Measurements from ENCODE around the gene SDCCAG8.

Gene SDCCAG8

GRCh38 chr1:243249214-243249613 lies 6.6 kb upstream of the SDCCAG8 start (continued):
- no peak for TF ChIP-seq TSHZ1 (tag by site-specific recombination; IDR thresholded peaks at IDR 0.05; ENCODE audit: borderline replicate concordance)
- no peak for TF ChIP-seq ZNF670 (tag by site-specific recombination; IDR thresholded peaks at IDR 0.05; ENCODE audit: low read depth)
- no peak for TF ChIP-seq ZNF10 (tag by site-specific recombination; IDR thresholded peaks at IDR 0.05)
- peak; percentile 76 for TF ChIP-seq ZXDB (tag by site-specific recombination; IDR thresholded peaks at IDR 0.05)
- TF ChIP-seq ZNF266 (tag by site-specific recombination; IDR thresholded peaks at IDR 0.05; ENCODE audit: low read depth) = 0 out of 2 replicates have a peak, but pooled peaks have one; percentile 43
- TF ChIP-seq GFI1B (tag by site-specific recombination; IDR thresholded peaks at IDR 0.05) = 0 out of 2 replicates have a peak, but pooled peaks have one; percentile 11
- peak; percentile 67 for TF ChIP-seq ZBTB8A (tag by site-specific recombination; IDR thresholded peaks at IDR 0.05)
- no peak for TF ChIP-seq EGR2 (tag by site-specific recombination; IDR thresholded peaks at IDR 0.05; ENCODE audit: low read depth)
- TF ChIP-seq ZNF596 (tag by site-specific recombination; IDR thresholded peaks at IDR 0.05) = no peak
- TF ChIP-seq ATF2 (tag by site-specific recombination; IDR thresholded peaks at IDR 0.05; ENCODE audit: low read depth) = no peak
- TF ChIP-seq ZBTB1 (tag by site-specific recombination; IDR thresholded peaks at IDR 0.05) = 0 out of 2 replicates have a peak, but pooled peaks have one; percentile 21
- TF ChIP-seq ZNF324 (tag by site-specific recombination; IDR thresholded peaks at IDR 0.05) = no peak
- TF ChIP-seq ZFP69B (tag by site-specific recombination; IDR thresholded peaks at IDR 0.05) = no peak
- TF ChIP-seq ZSCAN5A (tag by site-specific recombination; IDR thresholded peaks at IDR 0.05) = no peak
- no peak for TF ChIP-seq ZBTB26 (tag by site-specific recombination; optimal IDR thresholded peaks at IDR 0.05)
- no peak for TF ChIP-seq ZSCAN18 (tag by site-specific recombination; IDR thresholded peaks at IDR 0.05)
- 0 out of 2 replicates have a peak, but pooled peaks have one; percentile 12 for TF ChIP-seq ZNF138 (tag by site-specific recombination; IDR thresholded peaks at IDR 0.05; ENCODE audit: borderline replicate concordance)
- peak; percentile 76 for TF ChIP-seq ZNF623 (tag by site-specific recombination; IDR thresholded peaks at IDR 0.05)
- no peak for TF ChIP-seq MYNN (tag by site-specific recombination; IDR thresholded peaks at IDR 0.05; ENCODE audit: borderline replicate concordance)
- TF ChIP-seq BCL11A (tag by site-specific recombination; IDR thresholded peaks at IDR 0.05; ENCODE audit: low read depth) = no peak
- no peak for TF ChIP-seq ZNF513 (tag by site-specific recombination; IDR thresholded peaks at IDR 0.05)
- TF ChIP-seq SCRT2 (tag by site-specific recombination; IDR thresholded peaks at IDR 0.05) = 0 out of 2 replicates have a peak, but pooled peaks have one; percentile 14
- TF ChIP-seq ZNF626 (tag by site-specific recombination; IDR thresholded peaks at IDR 0.05) = no peak
- no peak for TF ChIP-seq HOXD13 (CRISPR knock-in tag; IDR thresholded peaks at IDR 0.05; ENCODE audit: borderline replicate concordance)
- TF ChIP-seq ZNF223 (tag by site-specific recombination; IDR thresholded peaks at IDR 0.05) = no peak
- no peak for TF ChIP-seq HOXC10 (CRISPR knock-in tag; IDR thresholded peaks at IDR 0.05)
- 0 out of 2 replicates have a peak, but pooled peaks have one; percentile 62 for TF ChIP-seq ZNF558 (tag by site-specific recombination; IDR thresholded peaks at IDR 0.05)
- TF ChIP-seq ZNF830 (tag by site-specific recombination; IDR thresholded peaks at IDR 0.05; ENCODE audit: low read depth) = no peak
- TF ChIP-seq ZNF76 (tag by site-specific recombination; IDR thresholded peaks at IDR 0.05; ENCODE audit: borderline replicate concordance, low read depth) = no peak
- TF ChIP-seq ZNF366 (tag by site-specific recombination; conservative IDR thresholded peaks at IDR 0.05) = no peak
- TF ChIP-seq HOXA7 (CRISPR knock-in tag; IDR thresholded peaks at IDR 0.05; ENCODE audit: borderline replicate concordance) = no peak

Data from HEK293 (cell line).